Activated T-helper 2 cell treated with anti-CD3 and anti-CD28 coated beads, Interferon-gamma antibody, Interleukin-2, Interleukin-4, amounts not matched to agents 10 μg/mL and 5 μg/mL and 100 μg/mL, durations not matched to agents 14 hours and 24 hours and 36 hours (primary cell): Measurements from ENCODE around the gene WDR33. TPM values are rescaled to one million over a fixed set of nuclear protein-coding genes. Genes with fewer than 3 reads are reported as not detected.

ENCODE experiments used
- DNase-seq: peaks from one replicate; pipeline ENCODE4 v3.0.0; 2021; ENCODE audit warnings: low spot score
- H3K27ac Mint-ChIP-seq: one replicate; pipeline ENCODE4 v1.8.0; 2021; ENCODE audit warnings: mixed read lengths
- H3K27me3 Mint-ChIP-seq: one replicate; pipeline ENCODE4 v1.8.0; 2021; ENCODE audit warnings: low read depth, mixed read lengths
- H3K36me3 Mint-ChIP-seq: one replicate; pipeline ENCODE4 v1.8.0; 2021; ENCODE audit warnings: low read depth, mixed read lengths
- H3K4me1 Mint-ChIP-seq: one replicate; pipeline ENCODE4 v1.8.0; 2021; ENCODE audit warnings: low read depth, mixed read lengths
- H3K4me3 Mint-ChIP-seq: one replicate; pipeline ENCODE4 v1.8.0; 2021; ENCODE audit warnings: low read depth, mild to moderate bottlenecking, moderate library complexity, mixed read lengths
- H3K9me3 Mint-ChIP-seq: one replicate; pipeline ENCODE4 v1.8.0; 2021; ENCODE audit warnings: mixed read lengths
- intact Hi-C: fragments of 100-400 bp; cut with micrococcal nuclease; formaldehyde crosslinking; loops from one replicate; pipeline ENCODE4 v1.15.1; 2023
- total RNA-seq: library from RNA; stranded (reverse); gene quantifications from 2 replicates; pipeline ENCODE4 v1.2.3, GENCODE V29; 2022

The WDR33 gene
- total RNA-seq, 1 donor from 2014 or later, result 74.2 TPM

DNA sequence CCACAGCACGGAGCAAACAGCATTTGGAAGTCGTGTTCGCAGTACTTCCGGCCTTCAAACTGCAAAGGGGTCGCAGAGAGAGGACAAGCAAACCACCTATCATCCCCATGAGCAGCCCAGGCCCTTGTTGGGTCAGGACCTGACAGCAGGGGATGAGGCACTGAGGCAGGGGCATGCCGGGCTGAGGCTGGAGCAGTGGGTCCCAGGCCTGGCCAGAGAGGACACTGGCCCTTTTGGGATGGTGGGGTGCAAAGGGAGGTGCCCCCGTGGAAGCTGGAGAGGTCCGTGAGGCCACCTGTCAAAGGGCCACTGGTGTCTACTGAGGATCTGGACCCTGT, 156.2 kb downstream of the WDR33 start:
- Mint-ChIP-seq H3K4me3 (no peak overlapping the region), H3K9me3 (no peaks in the 10 kb centered on the region), H3K27ac (no peak overlapping the region), H3K4me1 (peaks cover 1% of the 10 kb centered on the region), H3K36me3 (no peaks in the 10 kb centered on the region), H3K27me3 (peaks cover under 1% of the 10 kb centered on the region)
- intact Hi-C loops, result no loop called here
- DNase-seq, result no peak

DNA sequence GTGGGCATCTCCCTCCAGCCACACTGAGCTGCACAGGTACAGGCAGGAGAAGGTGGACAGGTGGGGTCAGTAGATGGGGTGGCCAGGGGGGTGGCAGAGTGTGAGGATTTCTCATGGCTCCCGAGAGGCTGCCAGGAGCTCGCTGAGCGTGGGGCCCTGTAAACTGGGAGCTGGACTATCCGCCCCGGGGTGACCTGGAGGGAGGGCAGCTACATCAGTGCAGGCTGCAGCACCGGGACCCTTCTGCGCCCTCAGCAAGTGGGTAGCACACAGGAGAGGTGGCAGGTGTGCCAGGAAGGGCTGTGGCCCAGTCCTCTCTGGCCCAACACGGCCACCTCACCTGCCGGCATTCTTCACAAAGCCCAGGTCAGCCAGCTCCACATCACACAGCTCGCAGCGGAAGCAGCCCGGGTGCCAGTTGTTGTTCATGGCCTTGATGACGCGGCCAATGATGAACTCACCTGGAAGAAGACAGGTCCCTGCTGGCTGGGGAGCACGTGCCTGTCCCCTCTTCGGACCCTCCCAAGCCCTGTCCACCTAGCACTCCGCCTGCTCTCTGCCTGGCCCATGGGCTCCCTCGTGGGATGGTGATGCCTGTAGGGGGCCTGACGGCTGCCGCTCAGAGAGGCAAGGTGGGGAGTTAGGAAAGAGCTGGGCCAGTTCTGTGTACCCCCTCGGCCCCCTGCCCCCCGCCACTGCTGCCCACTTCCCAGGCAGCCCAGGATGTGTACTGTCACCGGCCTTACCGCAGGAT, 156.7 kb downstream of the WDR33 start:
- no peak for DNase-seq
- no peaks in the 10 kb centered on the region for H3K36me3 Mint-ChIP-seq
- no peaks in the 10 kb centered on the region for H3K27me3 Mint-ChIP-seq
- intact Hi-C loops, result no loop called here
- H3K4me1 Mint-ChIP-seq, result peaks cover 3% of the 10 kb centered on the region
- H3K27ac Mint-ChIP-seq, result no peak overlapping the region
- H3K9me3 Mint-ChIP-seq, result no peaks in the 10 kb centered on the region
- H3K4me3 Mint-ChIP-seq, result no peak overlapping the region

DNA sequence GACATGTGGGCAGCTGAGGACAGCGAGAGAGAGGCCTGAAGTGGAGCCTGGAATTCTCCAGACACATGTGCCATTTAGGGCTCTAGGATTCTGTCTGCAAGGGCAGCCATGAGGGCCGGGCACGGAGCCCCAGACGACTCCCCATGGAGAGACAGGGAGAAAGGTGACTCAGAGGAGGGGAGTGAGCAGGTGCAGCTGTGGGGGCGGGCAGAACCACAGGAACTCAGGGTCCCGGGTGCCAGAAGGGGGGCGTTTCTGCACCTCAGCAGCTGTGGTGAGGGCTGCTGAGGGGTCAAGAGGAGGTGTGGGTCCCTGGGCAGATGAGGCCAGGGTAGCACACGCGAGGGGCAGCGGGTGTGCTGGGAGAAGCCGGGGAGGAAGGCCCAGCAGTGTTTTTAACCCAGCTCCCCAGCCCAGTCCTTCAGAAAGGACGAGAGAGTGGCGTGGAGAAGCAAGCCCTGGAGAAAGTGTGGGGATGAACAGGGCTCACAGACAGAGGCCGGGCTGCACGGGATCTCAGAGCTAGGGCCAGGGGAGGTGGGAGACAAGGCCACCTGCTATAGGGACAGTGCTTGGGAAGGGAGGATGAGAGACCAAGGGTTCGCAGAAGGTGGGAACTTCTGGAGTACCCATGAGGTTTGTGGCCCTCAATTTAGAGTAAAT, 157.4 kb downstream of the WDR33 start:
- intact Hi-C loops, result no loop called here
- no peaks in the 10 kb centered on the region for H3K9me3 Mint-ChIP-seq
- peaks cover 3% of the 10 kb centered on the region for H3K4me1 Mint-ChIP-seq
- H3K36me3 Mint-ChIP-seq, result no peaks in the 10 kb centered on the region
- H3K27me3 Mint-ChIP-seq, result no peaks in the 10 kb centered on the region
- H3K27ac Mint-ChIP-seq, result no peak overlapping the region
- no peak overlapping the region for H3K4me3 Mint-ChIP-seq
- DNase-seq, result no peak

DNA sequence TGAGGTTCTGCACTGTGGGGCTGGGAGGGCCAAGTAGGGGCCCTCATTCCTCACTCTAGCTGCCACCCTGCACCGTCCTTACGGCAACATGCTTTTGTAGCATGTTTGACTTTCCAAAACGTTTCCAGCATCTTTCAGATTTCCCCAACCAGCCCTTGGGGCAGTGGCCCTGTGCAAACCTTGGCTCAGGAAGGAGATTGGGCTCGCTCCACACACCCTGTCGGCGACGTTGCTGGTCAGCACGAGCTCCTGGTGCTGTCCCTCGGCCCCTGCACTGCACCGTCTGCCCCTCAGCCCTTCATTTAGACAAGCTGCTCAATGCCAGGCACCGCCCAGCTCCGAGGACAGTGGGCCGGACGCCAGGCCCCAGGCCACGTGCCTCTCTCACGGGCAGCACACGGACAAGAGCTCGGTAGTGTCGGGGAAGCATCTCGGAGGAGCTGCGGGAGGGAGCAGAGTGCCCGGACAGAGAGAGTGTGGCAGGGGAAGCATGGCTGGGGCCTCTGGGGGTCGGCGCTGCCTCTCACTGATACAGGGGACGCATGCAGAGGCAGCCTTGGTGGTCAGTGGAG, 158.1 kb downstream of the WDR33 start:
- Mint-ChIP-seq H3K9me3 (no peaks in the 10 kb centered on the region), H3K36me3 (no peaks in the 10 kb centered on the region), H3K4me1 (peaks cover 3% of the 10 kb centered on the region), H3K27me3 (no peaks in the 10 kb centered on the region), H3K4me3 (no peak overlapping the region), H3K27ac (no peak overlapping the region)
- DNase-seq, result no peak
- intact Hi-C loops, result no loop called here

DNA sequence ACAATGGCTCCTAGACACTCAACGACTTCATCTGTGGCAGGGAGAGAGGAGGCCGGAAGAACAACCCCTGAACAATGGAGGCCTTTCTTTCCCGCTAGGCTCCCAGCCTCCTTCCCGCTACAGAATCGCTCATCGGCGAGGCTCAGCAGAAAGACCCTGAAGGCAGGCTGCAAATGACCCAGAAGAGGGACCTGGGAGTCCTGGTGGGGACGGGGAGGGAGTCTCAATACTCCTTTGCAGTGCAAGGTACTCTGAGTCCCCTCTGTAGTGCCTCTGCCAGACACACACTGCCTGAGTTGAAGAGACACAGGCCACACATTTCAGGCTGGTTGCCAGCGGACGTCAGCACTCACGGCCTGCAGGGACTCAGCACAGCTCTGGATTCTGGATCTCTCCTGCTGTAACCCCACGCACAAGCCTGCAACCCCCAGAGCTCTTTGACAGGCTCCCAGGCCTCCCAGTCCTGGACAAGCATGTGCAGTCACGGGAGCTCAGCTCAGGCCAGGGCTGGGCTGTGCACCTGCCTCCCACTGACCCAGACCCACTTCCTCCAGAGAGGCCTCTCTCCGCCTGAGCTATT, 158.9 kb downstream of the WDR33 start:
- Mint-ChIP-seq H3K4me3 (no peak overlapping the region), H3K36me3 (no peaks in the 10 kb centered on the region), H3K9me3 (no peaks in the 10 kb centered on the region), H3K27ac (no peak overlapping the region), H3K27me3 (no peaks in the 10 kb centered on the region), H3K4me1 (peaks cover 3% of the 10 kb centered on the region)
- DNase-seq, result no peak
- intact Hi-C loops, result no loop called here

DNA sequence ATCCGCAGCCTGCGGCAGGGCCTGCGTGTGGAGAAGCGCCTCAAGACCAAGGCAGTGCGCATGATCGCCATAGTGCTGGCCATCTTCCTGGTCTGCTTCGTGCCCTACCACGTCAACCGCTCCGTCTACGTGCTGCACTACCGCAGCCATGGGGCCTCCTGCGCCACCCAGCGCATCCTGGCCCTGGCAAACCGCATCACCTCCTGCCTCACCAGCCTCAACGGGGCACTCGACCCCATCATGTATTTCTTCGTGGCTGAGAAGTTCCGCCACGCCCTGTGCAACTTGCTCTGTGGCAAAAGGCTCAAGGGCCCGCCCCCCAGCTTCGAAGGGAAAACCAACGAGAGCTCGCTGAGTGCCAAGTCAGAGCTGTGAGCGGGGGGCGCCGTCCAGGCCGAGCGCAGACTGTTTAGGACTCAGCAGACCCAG, 159.6 kb downstream of the WDR33 start:
- H3K27ac Mint-ChIP-seq, result no peak overlapping the region
- no peak overlapping the region for H3K4me3 Mint-ChIP-seq
- no peak for DNase-seq
- H3K27me3 Mint-ChIP-seq, result no peaks in the 10 kb centered on the region
- no peaks in the 10 kb centered on the region for H3K9me3 Mint-ChIP-seq
- intact Hi-C loops, result no loop called here
- no peaks in the 10 kb centered on the region for H3K36me3 Mint-ChIP-seq
- H3K4me1 Mint-ChIP-seq, result peaks cover 5% of the 10 kb centered on the region

Other genes with a start within 250 kb of the WDR33 start
- gene GPR17, start 165.0 kb downstream of the WDR33 start, total RNA-seq, result not detected in 2 replicates
- 8.2 and 8.8 TPM in 2 replicates for gene LIMS2, start 135.6 kb downstream of the WDR33 start, total RNA-seq
- 4.5 and 5.9 TPM in 2 replicates for gene SFT2D3, start 109.7 kb downstream of the WDR33 start, total RNA-seq
- 62.8 and 63.4 TPM in 2 replicates for gene POLR2D, start 47.0 kb upstream of the WDR33 start, total RNA-seq
- gene AMMECR1L, start 74.8 kb upstream of the WDR33 start, total RNA-seq, result 19.3 and 19.4 TPM in 2 replicates
- gene SAP130, start 216.9 kb upstream of the WDR33 start, total RNA-seq, result 33.1 and 36.5 TPM in 2 replicates